ENCODE results near the gene PICK1. TPM values are rescaled to one million over a fixed set of nuclear protein-coding genes. Genes with fewer than 3 reads are reported as not detected.

PICK1 gene
- total and polyA plus RNA-seq, 2 of the 13 experiments (the other 11 are each of a cell fraction or from before 2014, with no cell fraction given), result 19.3 to 25.3 TPM

DNA sequence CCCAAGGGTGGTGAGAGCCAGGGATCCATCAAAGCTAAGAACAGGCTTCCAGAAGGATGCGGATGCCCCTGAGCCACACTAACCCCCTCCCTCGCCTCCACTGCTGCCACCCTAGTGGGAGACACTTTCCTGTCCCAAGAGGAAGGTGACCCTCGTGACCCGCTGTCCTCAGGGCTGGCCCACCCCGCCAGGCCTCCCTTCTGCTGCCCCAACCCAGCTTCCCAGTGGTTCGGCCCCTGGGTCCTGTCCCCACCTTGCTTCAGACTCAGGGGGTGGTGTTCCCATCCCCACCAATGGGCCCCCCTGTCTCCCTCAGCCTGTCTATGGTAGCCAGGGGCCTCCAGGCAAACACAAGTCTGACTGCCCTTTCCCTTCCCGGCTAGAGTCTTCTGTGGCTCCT is 6.5 kb upstream of the PICK1 start:
- Histone ChIP-seq H2AFZ (ENCODE audit: low read length) (no peak overlapping the region), H3K79me2 (ENCODE audit: insufficient read depth, low read length) (no peaks in the 10 kb centered on the region), H3K4me3 (replicated peaks in 1 of 3; ENCODE audit: insufficient read depth in 1 of 3, low read depth in 2 of 3, low read length in 3 of 3) (no peak overlapping the region), H3K27ac (ENCODE audit: extremely low read length, insufficient read depth, low read length) (no peak overlapping the region), H3K4me1 (ENCODE audit: insufficient read depth, low read length) (peaks cover 33% of the 10 kb centered on the region), H3K4me2 (ENCODE audit: low read depth, low read length) (no peak overlapping the region), H3K9me3 (ENCODE audit: low read length) (no peaks in the 10 kb centered on the region), H3K36me3 (replicated peaks in 1 of 2; ENCODE audit: control insufficient read depth in 1 of 2, insufficient read depth in 2 of 2, low read length in 2 of 2) (no peaks in the 10 kb centered on the region), H3K27me3 (ENCODE audit: control insufficient read depth in 1 of 2, insufficient read depth in 2 of 2, low read length in 2 of 2) (peaks cover 2 to 34% of the 10 kb centered on the region in 2 experiments; a peak in 4 of 5 replicates), H4K20me1 (ENCODE audit: insufficient read depth, low read length) (no peaks in the 10 kb centered on the region), H3K9ac (ENCODE audit: insufficient read depth, low read depth, low read length) (no peak overlapping the region)
- POLR2A ChIA-PET, result interaction anchor here (0.6 kb wide), 1 partner anchor 216 kb away, joined by 3 read pairs; no protein-coding TSS in a partner anchor
- FAIRE-seq (no peak), DNase-seq (ENCODE audit: low spot score) (no peak), ATAC-seq (no peak)
- intact Hi-C loops (cut with micrococcal nuclease; ENCODE audit: unreplicated experiment), result loop anchor here (5.0 to 10.0 kb wide), 2 partner anchors 214 to 462 kb away; no protein-coding TSS in a partner anchor
- TF ChIP-seq NFKB2 (CRISPR knock-in tag; IDR thresholded peaks at IDR 0.05; ENCODE audit: borderline replicate concordance), result no peak
- TF ChIP-seq ZFP82 (CRISPR knock-in tag; IDR thresholded peaks at IDR 0.05; ENCODE audit: borderline replicate concordance), result no peak
- TF ChIP-seq ZUFSP (CRISPR knock-in tag; IDR thresholded peaks at IDR 0.05; ENCODE audit: borderline replicate concordance), result no peak
- TF ChIP-seq, protein P1, sequence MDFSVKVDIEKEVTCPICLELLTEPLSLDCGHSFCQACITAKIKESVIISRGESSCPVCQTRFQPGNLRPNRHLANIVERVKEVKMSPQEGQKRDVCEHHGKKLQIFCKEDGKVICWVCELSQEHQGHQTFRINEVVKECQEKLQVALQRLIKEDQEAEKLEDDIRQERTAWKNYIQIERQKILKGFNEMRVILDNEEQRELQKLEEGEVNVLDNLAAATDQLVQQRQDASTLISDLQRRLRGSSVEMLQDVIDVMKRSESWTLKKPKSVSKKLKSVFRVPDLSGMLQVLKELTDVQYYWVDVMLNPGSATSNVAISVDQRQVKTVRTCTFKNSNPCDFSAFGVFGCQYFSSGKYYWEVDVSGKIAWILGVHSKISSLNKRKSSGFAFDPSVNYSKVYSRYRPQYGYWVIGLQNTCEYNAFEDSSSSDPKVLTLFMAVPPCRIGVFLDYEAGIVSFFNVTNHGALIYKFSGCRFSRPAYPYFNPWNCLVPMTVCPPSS (IDR thresholded peaks at IDR 0.05), result no peak
- TF ChIP-seq NONO (IDR thresholded peaks at IDR 0.05), result no peak
- no peak for TF ChIP-seq NONO (CRISPR knock-in tag; conservative IDR thresholded peaks at IDR 0.05)
- no peak for TF ChIP-seq THAP9 (CRISPR knock-in tag; IDR thresholded peaks at IDR 0.05; ENCODE audit: borderline replicate concordance)
- TF ChIP-seq AKAP8 (CRISPR knock-in tag; IDR thresholded peaks at IDR 0.05), result no peak
- BruUV-seq (replicated peaks), result no TSS peak
- WGBS (ENCODE audit: low lambda C conversion rate), result 45% methylated on average over 7 of the region's 7 CpGs
- CTCF ChIA-PET (ENCODE audit: low intra/inter-chr PET ratio, low total read pairs), result no interaction called here
- in situ Hi-C loops (cut with HindIII; ENCODE audit: extremely low pct_ligation_motif_present, low pct_unique_long_range_greater_than_20kb), result loop anchor here (10.0 kb wide), 2 partner anchors 304 to 464 kb away; no protein-coding TSS in a partner anchor

Data from HepG2 (cell line).